Fibroblast of skin of abdomen (primary cell): Measurements from ENCODE around the gene CACNA1C.
A peak's percentile ranks its signal among the peaks of the same experiment; 100 is the strongest.
"Not testable (repeated sequence)": the region's sequence is repeated elsewhere in the genome, so short reads cannot be mapped to it uniquely, and the experiment has no call there.

Source experiments
- DNase-seq: peaks from one replicate; pipeline ENCODE4 v3.0.0-alpha.2; 2013

The CACNA1C gene

GRCh38 chr12:2461645-2462044, 408.9 kb downstream of the CACNA1C start:
- no peak for DNase-seq

- no peak for DNase-seq
Observed at GRCh38 chr12:2462087-2462486, 409.3 kb downstream of the CACNA1C start.

- no peak for DNase-seq
Observed at GRCh38 chr12:2463719-2464118, 410.9 kb downstream of the CACNA1C start.

GRCh38 chr12:2465681-2466080, 412.9 kb downstream of the CACNA1C start:
- DNase-seq, result no peak

- DNase-seq, result no peak
Observed at GRCh38 chr12:2466211-2466610, 413.4 kb downstream of the CACNA1C start.

GRCh38 chr12:2467447-2468195, 414.8 kb downstream of the CACNA1C start:
- DNase-seq, result no peak

- no peak for DNase-seq
Observed at GRCh38 chr12:2475984-2476383, 423.2 kb downstream of the CACNA1C start.

GRCh38 chr12:2477009-2477766, 424.4 kb downstream of the CACNA1C start:
- no peak for DNase-seq

- no peak for DNase-seq
Observed at GRCh38 chr12:2479851-2480535, 427.2 kb downstream of the CACNA1C start.

GRCh38 chr12:2481346-2481745, 428.6 kb downstream of the CACNA1C start:
- DNase-seq, result no peak

GRCh38 chr12:2481951-2482350, 429.2 kb downstream of the CACNA1C start:
- DNase-seq, result no peak

- DNase-seq, result no peak
Observed at GRCh38 chr12:2482938-2483660, 430.3 kb downstream of the CACNA1C start.

GRCh38 chr12:2483713-2484112, 430.9 kb downstream of the CACNA1C start:
- no peak for DNase-seq

- DNase-seq, result no peak
Observed at GRCh38 chr12:2484141-2484776, 431.5 kb downstream of the CACNA1C start.

GRCh38 chr12:2485681-2486080, 432.9 kb downstream of the CACNA1C start:
- DNase-seq, result peak; percentile 10

- DNase-seq, result no peak
Observed at GRCh38 chr12:2486796-2487195, 434.0 kb downstream of the CACNA1C start.

- DNase-seq, result no peak
Observed at GRCh38 chr12:2487278-2487677, 434.5 kb downstream of the CACNA1C start.

- no peak for DNase-seq
Observed at GRCh38 chr12:2488131-2488530, 435.3 kb downstream of the CACNA1C start.

GRCh38 chr12:2488596-2488995, 435.8 kb downstream of the CACNA1C start:
- DNase-seq, result no peak

- no peak for DNase-seq
Observed at GRCh38 chr12:2489275-2489674, 436.5 kb downstream of the CACNA1C start.

- no peak for DNase-seq
Observed at GRCh38 chr12:2490831-2491230, 438.0 kb downstream of the CACNA1C start.

- not testable (repeated sequence) for DNase-seq
Observed at GRCh38 chr12:2491349-2491748, 438.6 kb downstream of the CACNA1C start.
